ENCODE results near the gene BABAM2. TPM values are rescaled to one million over a fixed set of nuclear protein-coding genes. Genes with fewer than 3 reads are reported as not detected.

The BABAM2 gene
- total RNA-seq, 1 donor: 28.5 TPM

GRCh38 chr2:27921880-27922547 is 31.5 kb downstream of the BABAM2 start:
- TF ChIP-seq, protein P1, sequence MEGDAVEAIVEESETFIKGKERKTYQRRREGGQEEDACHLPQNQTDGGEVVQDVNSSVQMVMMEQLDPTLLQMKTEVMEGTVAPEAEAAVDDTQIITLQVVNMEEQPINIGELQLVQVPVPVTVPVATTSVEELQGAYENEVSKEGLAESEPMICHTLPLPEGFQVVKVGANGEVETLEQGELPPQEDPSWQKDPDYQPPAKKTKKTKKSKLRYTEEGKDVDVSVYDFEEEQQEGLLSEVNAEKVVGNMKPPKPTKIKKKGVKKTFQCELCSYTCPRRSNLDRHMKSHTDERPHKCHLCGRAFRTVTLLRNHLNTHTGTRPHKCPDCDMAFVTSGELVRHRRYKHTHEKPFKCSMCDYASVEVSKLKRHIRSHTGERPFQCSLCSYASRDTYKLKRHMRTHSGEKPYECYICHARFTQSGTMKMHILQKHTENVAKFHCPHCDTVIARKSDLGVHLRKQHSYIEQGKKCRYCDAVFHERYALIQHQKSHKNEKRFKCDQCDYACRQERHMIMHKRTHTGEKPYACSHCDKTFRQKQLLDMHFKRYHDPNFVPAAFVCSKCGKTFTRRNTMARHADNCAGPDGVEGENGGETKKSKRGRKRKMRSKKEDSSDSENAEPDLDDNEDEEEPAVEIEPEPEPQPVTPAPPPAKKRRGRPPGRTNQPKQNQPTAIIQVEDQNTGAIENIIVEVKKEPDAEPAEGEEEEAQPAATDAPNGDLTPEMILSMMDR (IDR thresholded peaks at IDR 0.05; ENCODE audit: insufficient read depth, low read depth, low read length): no peak
- no peak overlapping the region for H3K4me3 ChIP-seq (ENCODE audit: low read depth, low read length)
- peak; percentile 68 for DNase-seq (ENCODE audit: low read depth)

- TF ChIP-seq, protein P1 (IDR thresholded peaks at IDR 0.05; ENCODE audit: insufficient read depth, low read depth, low read length): no peak
- no peak for DNase-seq (ENCODE audit: low read depth)
- H3K4me3 ChIP-seq (ENCODE audit: low read depth, low read length): no peak overlapping the region
Observed at GRCh38 chr2:27922842-27923241, 32.3 kb downstream of the BABAM2 start.

DNA sequence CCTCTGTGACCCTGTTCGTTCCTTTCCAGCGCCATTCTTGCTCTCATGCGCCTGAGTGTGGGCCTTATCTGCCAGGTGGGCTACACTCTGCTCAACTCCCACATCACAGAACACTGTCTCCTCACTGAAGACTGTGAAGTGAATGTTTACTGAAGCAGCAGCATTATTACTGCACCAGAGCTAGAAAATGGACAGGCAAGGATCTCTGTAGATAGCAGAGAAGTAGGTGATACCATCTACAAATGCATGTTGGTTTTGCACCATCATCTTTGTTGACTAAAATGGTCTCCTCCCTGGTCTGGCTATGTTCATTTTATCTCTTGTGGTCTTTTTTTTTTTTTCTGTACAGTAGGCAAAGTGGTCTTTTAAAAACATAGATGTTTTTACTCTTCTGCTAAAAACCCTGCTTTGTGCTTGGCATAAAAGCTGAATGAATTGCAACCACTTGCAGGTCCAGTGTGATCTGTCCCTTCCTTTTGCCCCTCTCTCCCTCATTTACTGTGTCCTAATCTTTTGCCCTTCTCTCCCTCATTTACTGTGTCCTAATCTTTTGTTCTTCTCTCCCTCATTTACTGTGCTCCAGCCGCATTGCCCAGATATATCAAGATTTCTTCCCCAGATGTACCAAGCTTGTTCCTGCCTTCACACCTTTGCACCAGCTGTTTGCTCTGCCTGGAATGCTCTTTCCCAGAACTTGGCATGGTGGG is 35.4 kb downstream of the BABAM2 start:
- TF ChIP-seq, protein P1 (IDR thresholded peaks at IDR 0.05; ENCODE audit: insufficient read depth, low read depth, low read length): no peak
- no peak for DNase-seq (ENCODE audit: low read depth)
- H3K4me3 ChIP-seq (ENCODE audit: low read depth, low read length): no peak overlapping the region

GRCh38 chr2:27929916-27930486 is 39.5 kb downstream of the BABAM2 start:
- no peak overlapping the region for H3K4me3 ChIP-seq (ENCODE audit: low read depth, low read length)
- TF ChIP-seq, protein P1 (IDR thresholded peaks at IDR 0.05; ENCODE audit: insufficient read depth, low read depth, low read length): no peak
- DNase-seq (ENCODE audit: low read depth): no peak

DNA sequence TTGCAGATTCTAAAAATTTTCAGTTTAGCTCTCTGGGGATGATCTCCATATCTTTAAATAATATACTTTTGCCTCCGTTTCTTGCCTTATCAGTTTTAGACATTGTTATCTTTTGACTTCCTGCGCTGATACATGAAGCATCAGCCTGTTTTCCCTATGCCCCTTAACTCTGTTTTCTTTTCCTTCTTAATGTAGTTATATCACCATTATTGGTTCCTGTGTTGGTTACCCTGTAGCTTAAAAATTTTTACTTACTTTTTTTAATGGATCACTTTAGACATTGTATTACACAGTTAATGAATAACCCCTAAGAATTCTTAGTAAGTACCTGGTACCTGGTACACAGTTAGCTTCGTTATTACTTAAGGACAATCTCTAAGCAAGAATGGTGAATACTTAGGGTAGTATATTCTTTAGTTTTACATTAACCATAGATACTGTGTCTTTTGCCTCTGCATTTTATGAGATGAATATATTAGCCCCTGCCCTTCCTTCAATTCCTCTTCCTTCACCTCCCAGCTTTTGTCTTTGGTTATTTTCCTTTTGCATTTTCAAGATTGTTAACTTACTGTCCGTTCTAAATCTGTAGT is 40.9 kb downstream of the BABAM2 start:
- TF ChIP-seq, protein P1 (IDR thresholded peaks at IDR 0.05; ENCODE audit: insufficient read depth, low read depth, low read length): no peak
- no peak for DNase-seq (ENCODE audit: low read depth)
- H3K4me3 ChIP-seq (ENCODE audit: low read depth, low read length): no peak overlapping the region

- TF ChIP-seq, protein P1 (IDR thresholded peaks at IDR 0.05; ENCODE audit: insufficient read depth, low read depth, low read length): no peak
- H3K4me3 ChIP-seq (ENCODE audit: low read depth, low read length): no peak overlapping the region
- DNase-seq (ENCODE audit: low read depth): peak; percentile 38
Observed at GRCh38 chr2:27932396-27932795, 41.9 kb downstream of the BABAM2 start.
